Endothelial cell of umbilical vein (primary cell): ENCODE results near the gene TNNI3K. TPM values are rescaled to one million over a fixed set of nuclear protein-coding genes. Genes with fewer than 3 reads are reported as not detected.

Source experiments
- BruUV-seq: library from RNA; stranded (reverse); fragments of 400-500 nt; replicated peaks from 2 replicates; lab custom pipeline; 2021; lab: Mats Ljungman, UMichigan
- CTCF ChIA-PET: fragments of 300-600, 350-600 bp; sonication (Branson Sonifier 250); formaldehyde crosslinking; loops from one replicate; lab custom pipeline; 2021; ENCODE audit warnings: antibody characterized with exemption, inconsistent platforms; lab: Charles Lee
- POLR2A ChIA-PET: fragments of 300-600, 350-600 bp; sonication (Branson Sonifier 250); formaldehyde crosslinking; loops from one replicate; lab custom pipeline; 2021; ENCODE audit warnings: antibody characterized with exemption, inconsistent platforms; lab: Charles Lee
- DNase-seq: peaks from one replicate; pipeline ENCODE4 v3.0.0-alpha.2; 2011; ENCODE audit warnings: low read depth, low spot score
- FAIRE-seq: peaks from 2 replicates; lab custom pipeline; 2011; peaks lifted over from hg19 to GRCh38; lab: Jason Lieb, UNC
- H2AFZ ChIP-seq: 2 replicates; pipeline ENCODE4 v1.6.0; 2012; ENCODE audit warnings: low read depth, low read length, control low read depth, inconsistent platforms
- H3K27ac ChIP-seq: 2 replicates; pipeline ENCODE4 v1.5.1; 2011; ENCODE audit warnings: low read depth, mild to moderate bottlenecking, control low read depth, low read length, moderate library complexity; ENCODE audit not compliant: insufficient read depth
- H3K27me3 ChIP-seq, 2 experiments: 2 replicates each; pipeline versions ENCODE4 v1.6.0 to v1.6.1; 2011; ENCODE audit warnings: low read length in 2 of 2, mixed read lengths in 1 of 2; ENCODE audit not compliant: control insufficient read depth in 2 of 2, insufficient read depth in 2 of 2
- H3K36me3 ChIP-seq, 2 experiments: 2 replicates in 1 of 2; 3 replicates in 1 of 2; pipeline ENCODE4 v1.5.1; 2011; ENCODE audit warnings: low read length in 2 of 2, mild to moderate bottlenecking in 1 of 2, moderate library complexity in 1 of 2; ENCODE audit not compliant: control insufficient read depth in 2 of 2, insufficient read depth in 2 of 2; ENCODE audit errors: extremely low read depth in 1 of 2
- H3K4me1 ChIP-seq: 3 replicates; pipeline ENCODE4 v1.5.1; 2011; ENCODE audit warnings: mild to moderate bottlenecking, low read length; ENCODE audit not compliant: control insufficient read depth, insufficient read depth; ENCODE audit errors: extremely low read depth
- H3K4me2 ChIP-seq: 2 replicates; pipeline ENCODE4 v1.6.1; 2011; ENCODE audit warnings: low read length, control low read depth, mixed read lengths; ENCODE audit not compliant: insufficient read depth
- H3K4me3 ChIP-seq, 3 experiments: fragments of 200-600 bp in 1 of 3; sonication (generic), shearing (Covaris generic) in 1 of 3; replicated peaks in 1 of 3; 2 replicates each; pipeline ENCODE4 v1.5.1; 2011 to 2016; ENCODE audit warnings: control low read depth in 3 of 3, low read length in 3 of 3, mild to moderate bottlenecking in 2 of 3, inconsistent platforms in 1 of 3, low read depth in 1 of 3, moderate library complexity in 1 of 3; ENCODE audit not compliant: insufficient read depth in 1 of 3
- H3K79me2 ChIP-seq: 2 replicates; pipeline ENCODE4 v1.6.0; 2012; ENCODE audit warnings: low read length, inconsistent platforms; ENCODE audit not compliant: control insufficient read depth, insufficient read depth
- H3K9ac ChIP-seq: replicated peaks from 2 replicates; pipeline ENCODE3; 2011; ENCODE audit warnings: low read length, control low read depth; ENCODE audit not compliant: insufficient read depth; ENCODE audit errors: extremely low read depth
- H3K9me1 ChIP-seq: replicated peaks from 3 replicates; pipeline ENCODE4 v1.6.0; 2011; ENCODE audit warnings: mild to moderate bottlenecking, low read length; ENCODE audit not compliant: control insufficient read depth, insufficient read depth; ENCODE audit errors: extremely low read depth
- H3K9me3 ChIP-seq: replicated peaks from 2 replicates; pipeline ENCODE4 v1.5.1; 2012; ENCODE audit warnings: low read length, inconsistent platforms; ENCODE audit not compliant: control insufficient read depth, insufficient read depth
- H4K20me1 ChIP-seq: replicated peaks from 2 replicates; pipeline ENCODE3; 2011; ENCODE audit warnings: mild to moderate bottlenecking, low read length; ENCODE audit not compliant: control insufficient read depth, insufficient read depth; ENCODE audit errors: extremely low read depth
- EZH2 ChIP-seq: IDR thresholded peaks from 2 replicates; pipeline ENCODE4 v1.6.1; 2012; ENCODE audit warnings: borderline replicate concordance, low read depth, mild to moderate bottlenecking, moderate library complexity, low read length, inconsistent platforms; ENCODE audit not compliant: severe bottlenecking
- FOS ChIP-seq: IDR thresholded peaks from 2 replicates; pipeline ENCODE4 v1.6.1; 2011; ENCODE audit warnings: mild to moderate bottlenecking, low read length, moderate library complexity, borderline replicate concordance; ENCODE audit not compliant: insufficient read depth
- GATA2 ChIP-seq: IDR thresholded peaks from 2 replicates; pipeline ENCODE4 v1.7.0; 2011; ENCODE audit warnings: low read depth, mild to moderate bottlenecking, moderate library complexity, mixed read lengths, low read length; ENCODE audit not compliant: insufficient read length, insufficient read depth
- JUN ChIP-seq: IDR thresholded peaks from 2 replicates; pipeline ENCODE4 v1.6.1; 2011; ENCODE audit warnings: borderline replicate concordance, low read depth; ENCODE audit not compliant: insufficient read length, insufficient read depth
- MAX ChIP-seq: IDR thresholded peaks from 2 replicates; pipeline ENCODE4 v1.6.1; 2011; ENCODE audit not compliant: insufficient read depth, insufficient read length
- MYC ChIP-seq: IDR thresholded peaks from one replicate; pipeline ENCODE4 v1.6.1; 2011; ENCODE audit warnings: mild to moderate bottlenecking, low read depth, low read length
- POLR2A ChIP-seq: IDR thresholded peaks from 2 replicates; pipeline ENCODE4 v1.6.1; 2012; ENCODE audit warnings: low read depth, mild to moderate bottlenecking, control low read depth, low read length
- POLR2AphosphoS5 ChIP-seq: IDR thresholded peaks from 2 replicates; pipeline ENCODE4 v1.6.1; 2012; ENCODE audit warnings: low read depth, mild to moderate bottlenecking, control low read depth, low read length, moderate library complexity; ENCODE audit not compliant: insufficient read depth
- dilution Hi-C: fragments of 300-500 bp; cut with MboI; formaldehyde crosslinking; loops from one replicate; pipeline ENCODE4 v1.15.0; 2019; ENCODE audit warnings: low sequenced_read_pairs; ENCODE audit not compliant: extremely low pct_ligation_motif_present
- intact Hi-C: fragments of 100-400 bp; cut with micrococcal nuclease; formaldehyde crosslinking; loops from one replicate; pipeline ENCODE4 v1.10.0; 2022
- polyA plus RNA-seq, 4 experiments: library from polyadenylated mRNA; depleted of rRNA in 3 of 4; stranded (reverse) in 3 of 4; unstranded in 1 of 4; fragments of >200 nt; gene quantifications; 2 replicates each; pipeline versions ENCODE4 v1.2.1 to v1.2.3, GENCODE V29; 2011 to 2012; ENCODE audit warnings: missing spikeins in 1 of 4
- total RNA-seq: library from RNA; stranded (reverse); gene quantifications from 2 replicates; pipeline ENCODE4 v1.2.3, GENCODE V29; 2021
- TF ChIP-seq, protein P1 (sequence below), 2 donors: IDR thresholded peaks; 1 replicate in 1 of 2; 2 replicates in 1 of 2; pipeline ENCODE4 v1.5.1; 2011; ENCODE audit warnings: low read length in 2 of 2, mild to moderate bottlenecking in 2 of 2, moderate library complexity in 2 of 2, control low read depth in 1 of 2, inconsistent platforms in 1 of 2, low read depth in 1 of 2; ENCODE audit not compliant: insufficient read depth in 1 of 2; ENCODE audit errors: extremely low read depth in 1 of 2

TNNI3K gene
- total and polyA plus RNA-seq, 2 donors (not counting 3 experiments of a cell fraction or from before 2014, with no cell fraction given), result 0.69 TPM; not detected in 1

GRCh38 chr1:74429580-74429979 lies 194.4 kb downstream of the TNNI3K start:
- intact Hi-C loops (no loop called here), dilution Hi-C loops (no loop called here)
- Histone ChIP-seq H3K4me3 (no peak overlapping the region), H4K20me1 (no peaks in the 10 kb centered on the region), H3K4me2 (no peak overlapping the region), H3K9me3 (no peaks in the 10 kb centered on the region), H3K79me2 (no peaks in the 10 kb centered on the region), H3K4me1 (no peaks in the 10 kb centered on the region), H3K27ac (no peak overlapping the region), H3K9me1 (no peaks in the 10 kb centered on the region), H3K27me3 (no peaks in the 10 kb centered on the region), H2AFZ (no peak overlapping the region), H3K9ac (no peak overlapping the region), H3K36me3 (no peaks in the 10 kb centered on the region)
- no peak for TF ChIP-seq POLR2A
- TF ChIP-seq JUN, result no peak
- no peak for TF ChIP-seq MAX
- no peak for TF ChIP-seq GATA2
- no peak for TF ChIP-seq EZH2
- TF ChIP-seq FOS, result no peak
- TF ChIP-seq, protein P1, sequence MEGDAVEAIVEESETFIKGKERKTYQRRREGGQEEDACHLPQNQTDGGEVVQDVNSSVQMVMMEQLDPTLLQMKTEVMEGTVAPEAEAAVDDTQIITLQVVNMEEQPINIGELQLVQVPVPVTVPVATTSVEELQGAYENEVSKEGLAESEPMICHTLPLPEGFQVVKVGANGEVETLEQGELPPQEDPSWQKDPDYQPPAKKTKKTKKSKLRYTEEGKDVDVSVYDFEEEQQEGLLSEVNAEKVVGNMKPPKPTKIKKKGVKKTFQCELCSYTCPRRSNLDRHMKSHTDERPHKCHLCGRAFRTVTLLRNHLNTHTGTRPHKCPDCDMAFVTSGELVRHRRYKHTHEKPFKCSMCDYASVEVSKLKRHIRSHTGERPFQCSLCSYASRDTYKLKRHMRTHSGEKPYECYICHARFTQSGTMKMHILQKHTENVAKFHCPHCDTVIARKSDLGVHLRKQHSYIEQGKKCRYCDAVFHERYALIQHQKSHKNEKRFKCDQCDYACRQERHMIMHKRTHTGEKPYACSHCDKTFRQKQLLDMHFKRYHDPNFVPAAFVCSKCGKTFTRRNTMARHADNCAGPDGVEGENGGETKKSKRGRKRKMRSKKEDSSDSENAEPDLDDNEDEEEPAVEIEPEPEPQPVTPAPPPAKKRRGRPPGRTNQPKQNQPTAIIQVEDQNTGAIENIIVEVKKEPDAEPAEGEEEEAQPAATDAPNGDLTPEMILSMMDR (IDR thresholded peaks at IDR 0.05; ENCODE audit: extremely low read depth in 1 of 2, insufficient read depth in 1 of 2, low read depth in 1 of 2, low read length in 2 of 2), result no peak
- TF ChIP-seq POLR2AphosphoS5, result no peak
- no peak for TF ChIP-seq MYC
- CTCF ChIA-PET, result no interaction called here
- FAIRE-seq, result no peak
- POLR2A ChIA-PET, result no interaction called here
- BruUV-seq, result no TSS peak
- DNase-seq, result no peak
